Skeletal muscle satellite cell (primary cell): ENCODE data around the gene CELF5.
"Not testable (repeated sequence)": the region's sequence is repeated elsewhere in the genome, so short reads cannot be mapped to it uniquely, and the experiment has no call there.

ENCODE experiments used
- H3K27me3 ChIP-seq: 2 replicates; pipeline ENCODE4 v1.7.0; 2013; ENCODE audit warnings: low read length; ENCODE audit not compliant: control insufficient read depth, insufficient read depth
- H3K36me3 ChIP-seq: 2 replicates; pipeline ENCODE4 v1.7.0; 2013; ENCODE audit warnings: mild to moderate bottlenecking, control low read depth, low read length; ENCODE audit not compliant: insufficient read depth
- H3K4me1 ChIP-seq: 2 replicates; pipeline ENCODE4 v1.7.0; 2013; ENCODE audit warnings: low read length; ENCODE audit not compliant: control insufficient read depth, insufficient read depth
- H3K4me2 ChIP-seq: 2 replicates; pipeline ENCODE4 v1.7.0; 2013; ENCODE audit warnings: mild to moderate bottlenecking, low read length
- H3K4me3 ChIP-seq: 2 replicates; pipeline ENCODE4 v1.7.0; 2013; ENCODE audit warnings: low read length
- H3K9ac ChIP-seq: 2 replicates; pipeline ENCODE4 v1.7.0; 2013; ENCODE audit warnings: mild to moderate bottlenecking, low read depth, low read length, moderate library complexity
- H3K9me3 ChIP-seq: replicated peaks from 2 replicates; pipeline ENCODE4 v1.7.0; 2013; ENCODE audit warnings: mild to moderate bottlenecking, control low read depth, low read length

The CELF5 gene

DNA sequence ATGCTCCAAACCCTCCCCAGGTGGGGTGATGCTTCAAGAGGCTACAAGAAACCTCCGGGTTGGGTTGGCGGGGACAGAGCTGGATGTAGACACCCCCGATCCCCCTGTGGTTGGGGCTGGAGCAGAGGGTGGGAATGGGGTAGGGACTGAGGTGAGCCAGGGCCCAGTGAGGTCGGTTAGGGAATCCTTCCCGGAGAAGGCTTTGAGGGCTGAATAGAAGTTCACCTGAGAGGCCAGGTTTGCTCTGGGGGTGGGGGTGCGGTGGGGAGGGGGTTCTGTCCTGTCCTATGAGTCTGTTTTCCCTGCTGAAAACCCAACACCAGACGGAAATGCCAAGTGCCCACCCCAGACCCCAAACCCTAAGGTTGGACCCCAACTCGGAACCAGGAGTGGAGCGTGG is 69.1 kb downstream of the CELF5 start:
- H3K9me3 ChIP-seq: no peaks in the 10 kb centered on the region
- H3K9ac ChIP-seq: no peak overlapping the region
- H3K36me3 ChIP-seq: no peaks in the 10 kb centered on the region
- H3K4me3 ChIP-seq: no peak overlapping the region
- peaks cover 45% of the 10 kb centered on the region for H3K27me3 ChIP-seq
- no peak overlapping the region for H3K4me2 ChIP-seq
- no peaks in the 10 kb centered on the region for H3K4me1 ChIP-seq

DNA sequence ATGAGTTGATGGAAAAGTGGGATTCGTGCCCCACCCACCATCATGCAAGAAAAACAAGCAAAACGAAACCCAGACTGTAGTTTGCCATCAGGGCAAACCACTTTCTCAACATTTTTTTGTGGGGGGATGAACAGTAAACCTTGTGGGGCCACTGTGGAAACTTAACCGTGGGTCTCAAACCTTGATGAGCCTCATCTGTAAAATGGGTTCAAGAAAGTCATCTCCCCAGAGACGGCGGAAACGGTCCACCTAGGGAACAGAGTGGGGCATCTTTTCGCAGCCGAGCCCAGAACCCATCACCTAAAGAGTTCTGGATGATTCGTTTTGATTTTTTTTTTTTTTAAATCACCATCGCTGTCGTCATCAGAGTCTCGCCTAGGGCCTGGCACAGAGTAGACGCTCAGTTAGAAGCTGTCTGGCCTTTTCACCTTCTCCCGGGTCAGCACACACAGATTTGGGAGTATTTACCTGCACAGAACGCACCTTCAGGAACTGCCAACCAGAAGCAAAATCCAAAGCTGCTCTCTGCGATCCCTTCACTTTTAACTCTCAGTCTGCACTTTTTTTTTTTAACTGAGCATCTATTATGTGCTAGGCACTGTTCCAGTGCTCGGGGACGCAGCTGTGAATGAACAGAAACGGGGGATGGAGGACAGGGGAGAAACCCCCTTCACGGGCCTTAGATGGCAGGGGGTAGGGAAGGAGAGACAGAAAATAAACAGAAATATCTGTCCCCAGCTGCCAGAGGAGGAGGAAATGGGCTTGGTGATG is 69.8 kb downstream of the CELF5 start:
- no peak overlapping the region for H3K4me3 ChIP-seq
- no peaks in the 10 kb centered on the region for H3K9me3 ChIP-seq
- no peaks in the 10 kb centered on the region for H3K36me3 ChIP-seq
- H3K4me2 ChIP-seq: no peak overlapping the region
- H3K27me3 ChIP-seq: peaks cover 47% of the 10 kb centered on the region
- no peak overlapping the region for H3K9ac ChIP-seq
- H3K4me1 ChIP-seq: no peaks in the 10 kb centered on the region

DNA sequence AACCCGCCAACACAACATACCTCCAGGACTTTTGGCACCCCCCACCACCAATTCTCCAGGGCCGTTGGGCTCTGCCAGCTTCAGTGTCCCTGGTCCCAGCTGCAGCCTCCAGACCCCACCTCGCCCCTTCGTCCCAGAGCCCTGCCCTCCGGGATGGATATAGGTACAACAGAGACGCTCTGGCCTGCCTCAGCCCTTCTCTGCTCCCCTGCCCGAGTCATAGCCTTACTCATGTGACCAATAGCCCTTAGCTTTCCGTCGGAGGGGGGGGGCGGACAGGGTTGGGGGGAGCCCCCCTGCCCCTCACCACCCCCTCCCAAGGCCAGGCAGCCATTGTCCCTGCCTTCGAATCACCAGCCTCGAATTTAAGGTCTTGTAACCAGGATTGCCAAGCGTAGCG is 71.1 kb downstream of the CELF5 start:
- H3K4me2 ChIP-seq: no peak overlapping the region
- H3K9me3 ChIP-seq: no peaks in the 10 kb centered on the region
- H3K27me3 ChIP-seq: peaks cover 40% of the 10 kb centered on the region
- no peak overlapping the region for H3K9ac ChIP-seq
- H3K36me3 ChIP-seq: no peaks in the 10 kb centered on the region
- H3K4me3 ChIP-seq: no peak overlapping the region
- no peaks in the 10 kb centered on the region for H3K4me1 ChIP-seq

DNA sequence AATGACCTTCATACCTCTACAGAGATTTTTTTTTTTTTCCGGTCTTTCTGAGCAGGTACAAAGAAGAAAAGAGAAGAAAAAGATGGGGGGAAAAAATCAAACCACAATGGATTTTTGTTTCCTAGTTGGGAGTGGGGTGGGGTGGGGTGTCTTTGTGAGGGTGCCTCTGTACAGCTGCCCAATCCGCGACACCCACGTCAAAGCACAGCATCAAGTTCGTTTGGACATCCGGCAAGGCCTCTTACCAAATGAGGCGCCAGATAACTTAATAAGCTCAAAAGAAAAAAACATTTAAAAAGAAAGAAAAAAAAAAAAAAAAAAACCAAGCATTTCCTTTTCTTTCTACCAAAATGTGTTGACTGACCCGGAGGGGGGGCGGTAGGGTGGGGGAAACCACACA is 71.6 kb downstream of the CELF5 start:
- H3K4me3 ChIP-seq: no peak overlapping the region
- no peak overlapping the region for H3K4me2 ChIP-seq
- H3K4me1 ChIP-seq: no peaks in the 10 kb centered on the region
- H3K27me3 ChIP-seq: peaks cover 36% of the 10 kb centered on the region
- H3K9me3 ChIP-seq: no peaks in the 10 kb centered on the region
- H3K9ac ChIP-seq: no peak overlapping the region
- H3K36me3 ChIP-seq: no peaks in the 10 kb centered on the region

DNA sequence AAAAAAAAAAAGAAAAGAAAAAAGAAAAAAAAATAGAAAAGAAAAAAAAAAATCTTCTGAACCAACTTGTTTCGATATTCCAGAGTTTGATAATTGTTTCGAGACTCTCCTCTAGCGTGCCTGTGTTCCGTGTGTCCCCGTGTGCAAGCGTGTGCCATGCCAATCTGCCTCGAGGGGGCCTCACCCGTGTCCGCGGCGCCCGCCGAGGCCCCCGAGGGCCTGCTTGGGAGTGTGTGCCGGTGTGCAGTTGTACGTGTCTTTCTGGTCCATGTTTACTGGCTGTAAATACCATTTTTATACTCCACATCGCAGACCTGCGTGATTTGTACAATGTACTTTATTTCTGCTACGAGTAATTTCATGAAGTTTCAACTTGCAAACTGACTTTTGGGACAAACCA is 72.0 kb downstream of the CELF5 start:
- Histone ChIP-seq H3K9ac (no peak overlapping the region), H3K4me2 (no peak overlapping the region), H3K36me3 (no peaks in the 10 kb centered on the region), H3K27me3 (peaks cover 32% of the 10 kb centered on the region), H3K9me3 (no peaks in the 10 kb centered on the region), H3K4me1 (no peaks in the 10 kb centered on the region), H3K4me3 (no peak overlapping the region)

DNA sequence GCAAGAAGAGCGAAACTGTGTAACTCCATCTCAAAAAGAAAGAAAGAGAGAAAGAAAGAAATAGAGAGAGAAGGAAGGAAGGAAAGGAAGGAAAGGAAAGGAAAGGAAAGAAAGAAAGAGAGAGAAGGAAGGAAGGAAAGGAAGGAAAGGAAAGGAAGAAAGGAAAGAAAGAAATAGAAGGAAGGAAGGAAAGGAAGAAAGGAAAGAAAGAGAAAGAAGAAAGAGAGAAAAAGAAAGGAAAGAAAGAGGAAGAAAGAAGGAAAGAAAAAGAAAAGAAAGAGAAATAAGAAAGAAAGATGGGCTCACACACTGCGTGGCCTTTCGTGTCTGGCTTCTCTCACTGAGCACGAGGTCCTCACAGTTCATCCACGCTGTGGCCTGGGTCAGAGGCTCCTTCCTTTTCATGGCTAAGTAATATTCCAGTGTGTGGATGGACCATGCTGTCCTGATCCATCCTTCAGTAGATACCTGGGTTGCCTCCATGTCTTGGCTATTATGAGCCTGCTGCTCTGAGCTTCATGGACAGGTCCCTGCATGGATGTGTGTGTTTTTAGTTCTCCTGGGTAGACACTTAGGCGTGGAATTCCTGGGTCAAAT is 74.5 kb downstream of the CELF5 start:
- no peaks in the 10 kb centered on the region for H3K36me3 ChIP-seq
- peaks cover 20% of the 10 kb centered on the region for H3K27me3 ChIP-seq
- no peak overlapping the region for H3K4me2 ChIP-seq
- no peaks in the 10 kb centered on the region for H3K4me1 ChIP-seq
- no peak overlapping the region for H3K4me3 ChIP-seq
- H3K9ac ChIP-seq: no peak overlapping the region
- H3K9me3 ChIP-seq: peaks cover 6% of the 10 kb centered on the region

DNA sequence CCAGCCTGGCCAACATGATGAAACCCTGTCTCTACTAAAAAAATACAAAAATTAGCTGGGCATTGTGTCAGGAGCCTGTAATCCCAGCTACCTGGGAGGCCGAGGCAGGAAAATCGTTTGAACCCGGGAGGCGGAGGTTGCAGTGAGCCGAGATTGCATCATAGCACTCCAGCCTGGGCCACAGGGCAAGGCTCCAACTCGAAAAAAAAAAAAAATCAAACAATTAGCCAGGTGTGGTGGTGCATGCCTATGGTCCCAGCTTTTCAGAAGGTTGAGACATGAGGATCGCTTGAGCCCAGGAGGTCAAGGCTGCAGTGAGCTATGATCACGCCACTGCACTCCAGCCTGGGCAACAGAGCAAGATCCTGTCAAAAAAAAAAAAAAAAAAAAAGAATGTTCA is 76.1 kb downstream of the CELF5 start:
- not testable (repeated sequence) for H3K36me3 ChIP-seq, H3K4me1 ChIP-seq, H3K4me3 ChIP-seq, H3K9me3 ChIP-seq, H3K4me2 ChIP-seq, H3K9ac ChIP-seq
- peaks cover 13% of the 10 kb centered on the region for H3K27me3 ChIP-seq

DNA sequence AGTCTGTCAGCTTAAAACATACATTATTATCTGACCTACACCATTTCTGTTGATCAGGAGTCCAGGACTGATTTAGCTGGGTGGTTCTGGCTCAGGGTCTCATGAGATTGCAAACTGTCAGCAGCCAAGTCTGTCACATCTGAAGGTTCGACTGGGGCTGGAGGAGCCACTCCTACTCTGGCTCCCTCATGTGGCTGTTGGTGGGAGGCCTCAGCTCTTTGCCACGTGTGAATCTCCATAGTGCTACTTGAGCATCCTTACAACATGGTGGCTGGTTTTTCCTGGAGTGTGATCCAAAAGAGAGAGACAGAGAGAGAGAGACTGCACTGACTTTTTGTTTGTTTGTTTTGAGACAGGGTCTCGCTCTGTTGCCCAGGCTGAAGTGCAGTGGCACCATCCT is 78.3 kb downstream of the CELF5 start:
- H3K4me2 ChIP-seq: no peak overlapping the region
- no peaks in the 10 kb centered on the region for H3K4me1 ChIP-seq
- H3K9me3 ChIP-seq: peaks cover 6% of the 10 kb centered on the region
- H3K27me3 ChIP-seq: peaks cover 11% of the 10 kb centered on the region
- no peak overlapping the region for H3K9ac ChIP-seq
- no peaks in the 10 kb centered on the region for H3K36me3 ChIP-seq
- H3K4me3 ChIP-seq: no peak overlapping the region

DNA sequence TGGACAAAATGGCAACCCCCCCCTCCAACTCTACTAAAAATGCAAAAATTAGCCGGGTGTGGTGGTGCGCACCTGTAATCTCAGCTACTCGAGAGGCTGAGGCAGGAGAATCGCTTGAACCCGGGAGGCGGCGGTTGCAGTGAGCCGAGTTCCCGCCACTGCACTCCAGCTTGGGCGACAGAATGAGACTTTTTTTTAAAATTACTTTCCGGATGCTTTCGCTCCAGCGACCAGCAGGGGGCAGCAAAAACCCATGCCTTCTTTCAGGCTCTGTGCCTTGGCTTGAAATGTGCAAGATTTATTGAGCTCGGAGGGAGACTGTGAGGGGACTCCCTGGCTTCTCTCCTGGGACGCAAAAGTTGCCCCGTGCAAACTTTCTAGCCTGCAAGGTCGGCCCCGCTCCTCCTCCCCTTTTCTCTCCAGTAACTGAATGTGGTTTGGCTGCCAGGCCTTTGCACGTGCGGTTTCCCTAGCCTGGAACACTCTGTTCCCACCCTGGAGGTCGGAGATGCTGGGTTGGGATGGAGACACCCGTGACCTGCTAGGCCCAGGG is 80.5 kb downstream of the CELF5 start:
- H3K9me3 ChIP-seq: peaks cover 6% of the 10 kb centered on the region
- H3K4me1 ChIP-seq: no peaks in the 10 kb centered on the region
- H3K27me3 ChIP-seq: peaks cover 14% of the 10 kb centered on the region
- H3K4me2 ChIP-seq: peak overlapping the region; percentile 33
- H3K9ac ChIP-seq: no peak overlapping the region
- no peaks in the 10 kb centered on the region for H3K36me3 ChIP-seq
- no peak overlapping the region for H3K4me3 ChIP-seq

DNA sequence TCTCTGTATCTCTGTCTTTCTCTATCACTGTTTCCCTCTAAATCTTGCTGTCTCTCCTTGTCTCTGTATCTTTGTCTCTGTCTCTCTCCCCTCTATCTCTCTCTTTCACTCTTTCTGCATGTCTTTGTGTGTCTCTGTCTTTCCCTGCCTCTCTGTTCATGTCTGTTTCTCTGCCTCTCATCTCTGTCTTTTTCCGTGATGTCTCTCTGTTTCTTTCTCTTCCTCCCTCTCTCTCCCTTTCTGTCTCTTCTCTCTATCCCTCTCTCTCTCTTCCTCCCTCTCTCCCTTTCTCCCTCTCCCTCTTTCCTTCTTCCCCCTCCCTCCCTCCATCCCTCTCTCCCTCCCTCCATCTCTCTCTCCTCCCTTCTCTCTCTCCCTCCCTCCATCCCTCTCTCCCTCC is 85.3 kb downstream of the CELF5 start:
- Histone ChIP-seq H3K36me3 (no peaks in the 10 kb centered on the region), H3K4me2 (no peak overlapping the region), H3K9ac (no peak overlapping the region), H3K4me3 (no peak overlapping the region), H3K9me3 (no peaks in the 10 kb centered on the region), H3K4me1 (no peaks in the 10 kb centered on the region), H3K27me3 (peaks cover 40% of the 10 kb centered on the region)

DNA sequence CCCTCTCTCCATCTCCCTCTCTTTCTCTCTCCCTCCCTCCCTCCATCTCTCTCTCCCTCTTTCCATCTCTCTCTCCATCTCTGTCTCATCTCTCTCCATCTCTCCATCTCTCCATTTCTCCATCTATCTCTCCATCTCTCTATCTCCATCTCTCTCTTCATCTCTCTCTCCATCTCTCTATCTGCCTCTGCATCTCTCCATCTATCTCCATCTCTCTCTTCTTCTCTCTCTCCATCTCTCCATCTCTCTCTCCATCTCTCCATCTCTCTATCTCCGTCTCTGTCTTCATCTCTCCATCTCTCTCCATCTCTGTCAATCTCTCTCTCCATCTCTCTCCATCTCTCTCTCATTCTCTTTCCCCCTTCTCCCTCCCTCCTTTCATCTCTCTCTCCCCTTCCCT is 85.8 kb downstream of the CELF5 start:
- Histone ChIP-seq H3K4me1 (no peaks in the 10 kb centered on the region), H3K4me2 (no peak overlapping the region), H3K27me3 (peaks cover 44% of the 10 kb centered on the region), H3K36me3 (no peaks in the 10 kb centered on the region), H3K9me3 (no peaks in the 10 kb centered on the region), H3K4me3 (no peak overlapping the region), H3K9ac (no peak overlapping the region)

DNA sequence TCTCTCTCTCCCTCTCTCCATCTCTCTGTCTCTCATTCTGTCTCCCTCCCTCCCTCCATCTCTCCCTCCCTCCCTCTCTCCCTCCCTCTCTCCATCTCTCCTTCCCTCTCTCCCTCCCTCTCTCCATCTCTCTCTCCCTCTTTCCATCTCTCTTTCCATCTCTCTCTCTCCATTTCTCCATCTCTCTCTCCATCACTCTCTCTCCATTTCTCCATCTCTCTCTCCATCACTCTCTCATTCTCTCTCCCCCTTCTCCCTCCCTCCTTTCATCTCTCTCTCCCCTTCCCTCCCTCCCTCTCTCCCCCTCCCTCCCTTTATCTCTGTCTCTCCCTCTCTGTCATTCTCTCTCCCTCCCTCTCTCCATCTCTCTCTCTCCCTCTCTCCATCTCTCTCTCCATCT is 86.2 kb downstream of the CELF5 start:
- peaks cover 45% of the 10 kb centered on the region for H3K27me3 ChIP-seq
- no peaks in the 10 kb centered on the region for H3K9me3 ChIP-seq
- no peak overlapping the region for H3K4me3 ChIP-seq
- H3K9ac ChIP-seq: no peak overlapping the region
- H3K36me3 ChIP-seq: no peaks in the 10 kb centered on the region
- no peaks in the 10 kb centered on the region for H3K4me1 ChIP-seq
- H3K4me2 ChIP-seq: no peak overlapping the region
